ENCODE results near the gene MED31.
"Not testable (repeated sequence)": the region's sequence is repeated elsewhere in the genome, so short reads cannot be mapped to it uniquely, and the experiment has no call there.

MED31 gene

DNA sequence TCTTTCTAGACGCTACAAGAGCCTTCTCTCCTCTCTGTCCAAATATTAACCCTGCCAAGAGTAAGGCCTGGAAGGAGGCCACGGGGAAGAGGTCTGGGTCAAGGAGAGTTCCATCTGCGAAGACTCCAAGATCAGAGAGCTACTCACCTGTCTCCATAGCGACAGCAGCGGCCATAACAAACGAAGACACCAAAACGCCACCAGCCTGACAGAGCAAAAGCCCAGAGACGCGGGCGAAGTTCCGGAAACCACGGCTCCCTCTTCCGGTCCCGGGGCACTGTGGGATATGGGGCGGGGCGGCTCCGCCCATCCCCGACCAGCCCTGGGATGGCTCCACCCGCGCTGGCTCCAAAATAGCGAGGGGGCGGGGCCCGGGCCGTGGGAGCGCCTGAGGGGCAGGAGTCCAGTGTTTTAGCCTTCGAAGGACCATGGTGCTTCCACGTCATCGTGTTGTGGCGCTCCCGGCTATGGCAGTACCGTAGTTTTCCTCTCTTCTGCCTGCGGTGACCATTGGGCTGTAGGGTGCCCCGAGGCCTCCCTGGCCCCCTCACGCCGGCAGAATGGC lies at the start of gene MED31, which contains the start of gene C17orf100:
Gene MED31 (minus strand): TSS at position 252 of the 565 bp plus-strand sequence. CDS start 77 bp downstream, at position 175.
Gene C17orf100 (plus strand): TSS at position 409 of the 565 bp plus-strand sequence. CDS start 152 bp downstream, at position 561.
- H3K4me1 ChIP-seq (ENCODE audit: control insufficient read depth in 1 of 2, insufficient read depth in 2 of 2, low read length in 2 of 2), result peaks cover 13 to 37% of the 10 kb centered on the region in 2 donors
- H3K27ac ChIP-seq (ENCODE audit: low read length), result peak within 1 kb of the TSS; percentile 96
- H3K36me3 ChIP-seq (ENCODE audit: control insufficient read depth in 1 of 2, insufficient read depth in 2 of 2, low read length in 2 of 2), result peaks cover 17 to 24% of the 10 kb centered on the region in 2 donors
- no peaks in the 10 kb centered on the region for H3K9me3 ChIP-seq (ENCODE audit: control insufficient read depth in 1 of 2, low read length in 2 of 2)
- peak within 1 kb of the TSS; percentile 84 to 99 for H3K4me3 ChIP-seq (ENCODE audit: low read depth in 1 of 2, low read length in 2 of 2)
- peaks cover 13% of the 10 kb centered on the region for H3K27me3 ChIP-seq (ENCODE audit: low read depth, low read length)

DNA sequence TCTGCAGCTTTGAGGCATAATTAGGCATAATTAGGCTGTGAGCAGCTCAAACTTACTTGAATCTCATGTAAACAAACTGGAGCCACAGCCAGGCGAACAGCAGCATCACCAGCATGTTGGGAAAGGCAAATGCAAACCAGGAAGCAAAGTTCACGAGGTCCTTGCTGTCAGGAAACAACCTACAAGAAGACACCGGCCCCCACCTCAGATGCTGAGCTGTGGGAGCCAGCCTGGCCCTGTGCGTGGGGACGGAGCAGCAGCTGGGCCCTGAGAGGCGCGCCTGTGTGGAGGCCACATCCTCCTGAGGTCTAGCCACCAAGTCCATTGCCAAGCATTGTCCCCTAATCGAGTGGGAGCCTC lies 49.5 kb upstream of the MED31 start:
- no peaks in the 10 kb centered on the region for H3K27me3 ChIP-seq (ENCODE audit: low read depth, low read length)
- no peak overlapping the region for H3K4me3 ChIP-seq (ENCODE audit: low read depth in 1 of 2, low read length in 2 of 2)
- no peaks in the 10 kb centered on the region for H3K36me3 ChIP-seq (ENCODE audit: control insufficient read depth in 1 of 2, insufficient read depth in 2 of 2, low read length in 2 of 2)
- no peaks in the 10 kb centered on the region for H3K9me3 ChIP-seq (ENCODE audit: control insufficient read depth in 1 of 2, low read length in 2 of 2)
- no peak overlapping the region for H3K27ac ChIP-seq (ENCODE audit: low read length)
- H3K4me1 ChIP-seq (ENCODE audit: control insufficient read depth in 1 of 2, insufficient read depth in 2 of 2, low read length in 2 of 2), result no peaks in the 10 kb centered on the region

GRCh38 chr17:6699997-6700947 lies 48.9 kb upstream of the MED31 start:
- H3K27me3 ChIP-seq (ENCODE audit: low read depth, low read length), result no peaks in the 10 kb centered on the region
- no peaks in the 10 kb centered on the region for H3K36me3 ChIP-seq (ENCODE audit: control insufficient read depth in 1 of 2, insufficient read depth in 2 of 2, low read length in 2 of 2)
- no peak overlapping the region for H3K27ac ChIP-seq (ENCODE audit: low read length)
- no peak overlapping the region for H3K4me3 ChIP-seq (ENCODE audit: low read depth in 1 of 2, low read length in 2 of 2)
- H3K9me3 ChIP-seq (ENCODE audit: control insufficient read depth in 1 of 2, low read length in 2 of 2), result no peaks in the 10 kb centered on the region
- no peaks in the 10 kb centered on the region for H3K4me1 ChIP-seq (ENCODE audit: control insufficient read depth in 1 of 2, insufficient read depth in 2 of 2, low read length in 2 of 2)

DNA sequence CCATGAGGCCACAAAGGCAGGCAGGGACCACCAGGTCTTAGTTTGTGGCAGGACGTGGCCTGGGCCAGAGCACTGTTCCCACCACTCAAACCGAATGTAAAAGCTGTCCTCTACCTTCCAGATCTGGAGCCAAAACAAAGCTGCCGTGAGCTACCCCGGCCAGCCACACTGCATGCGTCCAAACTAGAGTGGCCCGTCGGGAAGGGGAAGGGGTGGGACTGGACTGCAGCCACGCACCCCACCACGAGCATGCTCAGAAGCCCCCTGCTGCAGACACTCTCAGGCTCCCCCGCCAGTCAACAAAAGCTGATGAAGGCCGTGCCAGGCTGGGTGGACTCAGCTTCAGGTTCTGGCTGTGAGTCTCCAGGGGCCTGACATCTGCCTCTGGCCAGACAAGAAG lies 46.6 kb upstream of the MED31 start:
- Histone ChIP-seq H3K4me1 (ENCODE audit: control insufficient read depth in 1 of 2, insufficient read depth in 2 of 2, low read length in 2 of 2) (no peaks in the 10 kb centered on the region), H3K4me3 (ENCODE audit: low read depth in 1 of 2, low read length in 2 of 2) (no peak overlapping the region), H3K9me3 (ENCODE audit: control insufficient read depth in 1 of 2, low read length in 2 of 2) (no peaks in the 10 kb centered on the region), H3K36me3 (ENCODE audit: control insufficient read depth in 1 of 2, insufficient read depth in 2 of 2, low read length in 2 of 2) (no peaks in the 10 kb centered on the region), H3K27ac (ENCODE audit: low read length) (no peak overlapping the region), H3K27me3 (ENCODE audit: low read depth, low read length) (no peaks in the 10 kb centered on the region)

DNA sequence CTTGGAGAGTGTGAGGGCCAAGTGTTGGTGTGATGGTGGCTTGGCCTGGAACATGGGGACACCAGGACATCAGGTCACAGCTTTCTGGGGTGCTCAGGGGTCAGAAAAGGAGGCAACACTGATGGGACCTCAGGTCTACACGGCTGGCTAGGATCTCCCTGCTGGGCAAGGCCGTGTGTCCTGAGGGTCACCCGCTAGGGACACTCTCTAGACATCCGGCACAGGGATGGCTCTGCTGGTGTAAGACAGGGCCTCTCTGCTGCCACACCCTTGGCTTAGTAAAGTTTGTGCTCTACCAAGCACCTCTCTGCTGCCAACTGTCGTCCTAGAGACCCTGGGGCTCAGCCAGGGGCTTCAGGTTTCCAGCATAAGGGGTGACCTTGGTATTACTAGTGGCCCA lies 45.5 kb upstream of the MED31 start:
- H3K4me3 ChIP-seq (ENCODE audit: low read depth in 1 of 2, low read length in 2 of 2), result no peak overlapping the region
- no peaks in the 10 kb centered on the region for H3K9me3 ChIP-seq (ENCODE audit: control insufficient read depth in 1 of 2, low read length in 2 of 2)
- H3K27ac ChIP-seq (ENCODE audit: low read length), result no peak overlapping the region
- no peaks in the 10 kb centered on the region for H3K4me1 ChIP-seq (ENCODE audit: control insufficient read depth in 1 of 2, insufficient read depth in 2 of 2, low read length in 2 of 2)
- peaks cover 3% of the 10 kb centered on the region for H3K27me3 ChIP-seq (ENCODE audit: low read depth, low read length)
- H3K36me3 ChIP-seq (ENCODE audit: control insufficient read depth in 1 of 2, insufficient read depth in 2 of 2, low read length in 2 of 2), result no peaks in the 10 kb centered on the region

GRCh38 chr17:6695565-6695964 lies 44.2 kb upstream of the MED31 start:
- Histone ChIP-seq H3K27ac (ENCODE audit: low read length) (no peak overlapping the region), H3K4me3 (ENCODE audit: low read depth in 1 of 2, low read length in 2 of 2) (no peak overlapping the region), H3K4me1 (ENCODE audit: control insufficient read depth in 1 of 2, insufficient read depth in 2 of 2, low read length in 2 of 2) (no peaks in the 10 kb centered on the region), H3K9me3 (ENCODE audit: control insufficient read depth in 1 of 2, low read length in 2 of 2) (no peaks in the 10 kb centered on the region), H3K36me3 (ENCODE audit: control insufficient read depth in 1 of 2, insufficient read depth in 2 of 2, low read length in 2 of 2) (no peaks in the 10 kb centered on the region), H3K27me3 (ENCODE audit: low read depth, low read length) (peaks cover 3% of the 10 kb centered on the region)

- H3K9me3 ChIP-seq (ENCODE audit: control insufficient read depth in 1 of 2, low read length in 2 of 2), result no peaks in the 10 kb centered on the region
- peaks cover 3% of the 10 kb centered on the region for H3K27me3 ChIP-seq (ENCODE audit: low read depth, low read length)
- no peaks in the 10 kb centered on the region for H3K4me1 ChIP-seq (ENCODE audit: control insufficient read depth in 1 of 2, insufficient read depth in 2 of 2, low read length in 2 of 2)
- H3K36me3 ChIP-seq (ENCODE audit: control insufficient read depth in 1 of 2, insufficient read depth in 2 of 2, low read length in 2 of 2), result no peaks in the 10 kb centered on the region
- no peak overlapping the region for H3K4me3 ChIP-seq (ENCODE audit: low read depth in 1 of 2, low read length in 2 of 2)
- H3K27ac ChIP-seq (ENCODE audit: low read length), result no peak overlapping the region
These were observed 43.6 kb upstream of the MED31 start for GRCh38 chr17:6695051-6695450.

GRCh38 chr17:6691958-6692357 lies 40.6 kb upstream of the MED31 start:
- not testable (repeated sequence) for H3K4me1 ChIP-seq (ENCODE audit: control insufficient read depth in 1 of 2, insufficient read depth in 2 of 2, low read length in 2 of 2); H3K27ac ChIP-seq (ENCODE audit: low read length); H3K9me3 ChIP-seq (ENCODE audit: control insufficient read depth in 1 of 2, low read length in 2 of 2); H3K36me3 ChIP-seq (ENCODE audit: control insufficient read depth in 1 of 2, insufficient read depth in 2 of 2, low read length in 2 of 2); H3K27me3 ChIP-seq (ENCODE audit: low read depth, low read length); H3K4me3 ChIP-seq (ENCODE audit: low read depth in 1 of 2, low read length in 2 of 2)

- H3K27ac ChIP-seq (ENCODE audit: low read length), result no peak overlapping the region
- H3K4me1 ChIP-seq (ENCODE audit: control insufficient read depth in 1 of 2, insufficient read depth in 2 of 2, low read length in 2 of 2), result no peaks in the 10 kb centered on the region
- H3K9me3 ChIP-seq (ENCODE audit: control insufficient read depth in 1 of 2, low read length in 2 of 2), result no peaks in the 10 kb centered on the region
- no peak overlapping the region for H3K4me3 ChIP-seq (ENCODE audit: low read depth in 1 of 2, low read length in 2 of 2)
- H3K36me3 ChIP-seq (ENCODE audit: control insufficient read depth in 1 of 2, insufficient read depth in 2 of 2, low read length in 2 of 2), result no peaks in the 10 kb centered on the region
- peaks cover 3% of the 10 kb centered on the region for H3K27me3 ChIP-seq (ENCODE audit: low read depth, low read length)
These were observed 40.1 kb upstream of the MED31 start for GRCh38 chr17:6691546-6691945.

- no peaks in the 10 kb centered on the region for H3K36me3 ChIP-seq (ENCODE audit: control insufficient read depth in 1 of 2, insufficient read depth in 2 of 2, low read length in 2 of 2)
- H3K9me3 ChIP-seq (ENCODE audit: control insufficient read depth in 1 of 2, low read length in 2 of 2), result no peaks in the 10 kb centered on the region
- H3K4me1 ChIP-seq (ENCODE audit: control insufficient read depth in 1 of 2, insufficient read depth in 2 of 2, low read length in 2 of 2), result no peaks in the 10 kb centered on the region
- H3K27ac ChIP-seq (ENCODE audit: low read length), result no peak overlapping the region
- no peak overlapping the region for H3K4me3 ChIP-seq (ENCODE audit: low read depth in 1 of 2, low read length in 2 of 2)
- peaks cover 3% of the 10 kb centered on the region for H3K27me3 ChIP-seq (ENCODE audit: low read depth, low read length)
These were observed 39.2 kb upstream of the MED31 start for GRCh38 chr17:6690641-6691040.

DNA sequence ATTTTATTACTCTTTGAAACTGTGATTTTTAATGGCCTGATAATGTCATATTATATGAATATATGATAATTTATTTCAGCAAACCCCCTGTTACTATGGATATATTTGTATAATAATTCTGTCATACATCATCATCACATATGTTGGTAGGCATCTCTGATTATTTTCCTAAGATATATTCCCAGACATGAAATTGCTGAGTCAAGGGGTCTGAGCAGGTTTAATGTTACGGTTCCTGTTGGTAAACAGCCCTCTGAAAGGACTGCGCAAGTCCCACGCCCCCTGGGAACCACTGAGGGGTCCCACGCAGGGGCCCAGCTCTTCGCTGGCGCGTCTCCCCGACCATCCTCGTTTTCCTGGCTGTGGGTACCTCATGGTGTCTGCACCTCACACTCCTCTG lies 37.5 kb upstream of the MED31 start:
- no peak overlapping the region for H3K4me3 ChIP-seq (ENCODE audit: low read depth in 1 of 2, low read length in 2 of 2)
- no peaks in the 10 kb centered on the region for H3K4me1 ChIP-seq (ENCODE audit: control insufficient read depth in 1 of 2, insufficient read depth in 2 of 2, low read length in 2 of 2)
- no peaks in the 10 kb centered on the region for H3K9me3 ChIP-seq (ENCODE audit: control insufficient read depth in 1 of 2, low read length in 2 of 2)
- H3K27me3 ChIP-seq (ENCODE audit: low read depth, low read length), result peaks cover 3% of the 10 kb centered on the region
- H3K27ac ChIP-seq (ENCODE audit: low read length), result no peak overlapping the region
- H3K36me3 ChIP-seq (ENCODE audit: control insufficient read depth in 1 of 2, insufficient read depth in 2 of 2, low read length in 2 of 2), result no peaks in the 10 kb centered on the region

Data from muscle layer of duodenum (tissue), 2 donors.